ENCODE results near the gene NR1I3. TPM values are rescaled to one million over a fixed set of nuclear protein-coding genes. Genes with fewer than 3 reads are reported as not detected.
A peak's percentile ranks its signal among the peaks of the same experiment; 100 is the strongest.

The NR1I3 gene
- total RNA-seq, 1 experiment from 2014 or later: not detected

- Histone ChIP-seq H2AFZ (ENCODE audit: low read length) (no peak overlapping the region), H3K4me1 (ENCODE audit: insufficient read depth, low read length) (no peaks in the 10 kb centered on the region), H2BK12ac (ENCODE audit: insufficient read length, low read depth, low read length) (no peak overlapping the region), H3K9ac (ENCODE audit: extremely low read depth, insufficient read length, low read length) (no peak overlapping the region), H3K14ac (ENCODE audit: insufficient read depth, low read length) (no peak overlapping the region), H3K18ac (ENCODE audit: insufficient read length, low read depth, low read length) (no peak overlapping the region), H2BK20ac (ENCODE audit: low read depth, low read length, poor library complexity, severe bottlenecking) (no peak overlapping the region), H3K27ac (ENCODE audit: insufficient read length, low read depth, low read length) (no peak overlapping the region), H4K20me1 (ENCODE audit: control insufficient read depth, insufficient read depth, insufficient read length) (no peaks in the 10 kb centered on the region), H4K91ac (ENCODE audit: insufficient read length, low read depth, low read length) (no peak overlapping the region), H3K56ac (ENCODE audit: insufficient read length, low read depth, low read length) (no peak overlapping the region), H3T11ph (ENCODE audit: low read length) (no peak overlapping the region), H2BK5ac (ENCODE audit: insufficient read length, low read length) (no peak overlapping the region), H2AK5ac (ENCODE audit: insufficient read length, low read length) (no peak overlapping the region), H2BK120ac (ENCODE audit: low read depth, low read length, poor library complexity, severe bottlenecking) (no peak overlapping the region), H2BK15ac (ENCODE audit: low read depth, low read length) (no peak overlapping the region), H3K9me3 (ENCODE audit: control insufficient read depth, low read depth, low read length) (no peaks in the 10 kb centered on the region), H3K79me1 (ENCODE audit: insufficient read depth, low read depth, low read length, poor library complexity, severe bottlenecking) (no peaks in the 10 kb centered on the region), H4K8ac (replicated peaks; ENCODE audit: insufficient read length, low read depth, low read length) (no peak overlapping the region), H3K27me3 (ENCODE audit: insufficient read depth, low read length) (no peaks in the 10 kb centered on the region), H3K23ac (ENCODE audit: insufficient read length, low read depth, low read length) (no peak overlapping the region), H3K79me2 (ENCODE audit: insufficient read depth, low read length) (no peaks in the 10 kb centered on the region), H4K5ac (ENCODE audit: insufficient read length, low read depth, low read length) (no peak overlapping the region), H3K23me2 (ENCODE audit: insufficient read length, low read depth, low read length, poor library complexity, severe bottlenecking) (no peaks in the 10 kb centered on the region), H3K4me2 (ENCODE audit: insufficient read depth, insufficient read length, low read length) (no peak overlapping the region), H3K4ac (ENCODE audit: low read depth, low read length) (no peak overlapping the region)
- Mint-ChIP-seq H3K9me3 (no peaks in the 10 kb centered on the region), H3K27me3 (ENCODE audit: low read depth) (peaks cover 14% of the 10 kb centered on the region), H3K36me3 (ENCODE audit: insufficient read depth in 1 of 3, low read depth in 3 of 3) (no peaks in the 10 kb centered on the region), H3K27ac (peak overlapping the region in 1 of 3 experiments; percentile 70; a peak in 1 of 7 replicates), H3K4me3 (no peak overlapping the region), H3K4me1 (peaks cover 14 to 15% of the 10 kb centered on the region in 2 experiments)
- no peak for TF ChIP-seq CTCF (conservative IDR thresholded peaks at IDR 0.05)
- DNase-seq: no peak
- WGBS (ENCODE audit: extremely low coverage, insufficient read length, low lambda C conversion rate): no CpG with 5 or more reads among the region's 2 CpGs
Observed at GRCh38 chr1:161266836-161267235, 28.8 kb upstream of the NR1I3 start.

Measured in H9 (cell line).